H9 (cell line): Measurements from ENCODE around the gene EPN3. TPM values are rescaled to one million over a fixed set of nuclear protein-coding genes. Genes with fewer than 3 reads are reported as not detected.

Experiments used
- DNase-seq: peaks from one replicate; pipeline ENCODE4 v3.0.0-alpha.2; 2017
- H2AFZ ChIP-seq: one replicate; pipeline ENCODE4 v1.6.1; 2013; ENCODE audit warnings: mild to moderate bottlenecking, low read length, control low read depth, moderate library complexity
- H2AK5ac ChIP-seq: 2 replicates; pipeline ENCODE4 v1.6.1; 2013; ENCODE audit warnings: low read length, control low read depth, mixed read lengths; ENCODE audit not compliant: insufficient read length
- H2BK120ac ChIP-seq: one replicate; pipeline ENCODE4 v1.6.1; 2013; ENCODE audit warnings: low read depth, mild to moderate bottlenecking, low read length, control low read depth, inconsistent platforms; ENCODE audit not compliant: poor library complexity, severe bottlenecking
- H2BK12ac ChIP-seq: 2 replicates; pipeline ENCODE4 v1.6.1; 2013; ENCODE audit warnings: low read length, control low read depth, mixed read lengths, low read depth; ENCODE audit not compliant: insufficient read length
- H2BK15ac ChIP-seq: 2 replicates; pipeline ENCODE4 v1.6.1; 2013; ENCODE audit warnings: low read depth, low read length, control low read depth
- H2BK20ac ChIP-seq: one replicate; pipeline ENCODE4 v1.6.1; 2013; ENCODE audit warnings: low read depth, mild to moderate bottlenecking, low read length, control low read depth, inconsistent platforms; ENCODE audit not compliant: poor library complexity, severe bottlenecking
- H2BK5ac ChIP-seq: 2 replicates; pipeline ENCODE4 v1.6.1; 2013; ENCODE audit warnings: low read length, control low read depth, mixed read lengths; ENCODE audit not compliant: insufficient read length
- H3K14ac ChIP-seq: 2 replicates; pipeline ENCODE4 v1.6.1; 2013; ENCODE audit warnings: low read length, control low read depth; ENCODE audit not compliant: insufficient read depth
- H3K18ac ChIP-seq: 2 replicates; pipeline ENCODE4 v1.6.1; 2013; ENCODE audit warnings: low read depth, mild to moderate bottlenecking, mixed read lengths, low read length, control low read depth; ENCODE audit not compliant: insufficient read length
- H3K23ac ChIP-seq: 2 replicates; pipeline ENCODE4 v1.6.1; 2013; ENCODE audit warnings: low read length, control low read depth, mixed read lengths, low read depth; ENCODE audit not compliant: insufficient read length
- H3K23me2 ChIP-seq: 2 replicates; pipeline ENCODE4 v1.6.1; 2013; ENCODE audit warnings: low read depth, mild to moderate bottlenecking, mixed read lengths, low read length, control low read depth; ENCODE audit not compliant: insufficient read length, poor library complexity, severe bottlenecking
- H3K27ac ChIP-seq: 2 replicates; pipeline ENCODE4 v1.5.1; 2013; ENCODE audit warnings: low read length, control low read depth, mixed read lengths, low read depth; ENCODE audit not compliant: insufficient read length
- H3K27me3 ChIP-seq: 2 replicates; pipeline ENCODE4 v1.6.1; 2013; ENCODE audit warnings: low read length, control low read depth, inconsistent platforms; ENCODE audit not compliant: insufficient read depth
- H3K4ac ChIP-seq: 2 replicates; pipeline ENCODE4 v1.6.1; 2013; ENCODE audit warnings: low read depth, mild to moderate bottlenecking, control low read depth, inconsistent platforms, low read length, moderate library complexity
- H3K4me1 ChIP-seq: 2 replicates; pipeline ENCODE4 v1.6.1; 2013; ENCODE audit warnings: low read length, control low read depth, inconsistent platforms; ENCODE audit not compliant: insufficient read depth
- H3K4me2 ChIP-seq: 2 replicates; pipeline ENCODE4 v1.6.1; 2013; ENCODE audit warnings: low read length, control low read depth, mixed read lengths; ENCODE audit not compliant: insufficient read length, insufficient read depth
- H3K56ac ChIP-seq: 2 replicates; pipeline ENCODE4 v1.6.1; 2013; ENCODE audit warnings: low read depth, mild to moderate bottlenecking, mixed read lengths, low read length, control low read depth; ENCODE audit not compliant: insufficient read length
- H3K79me1 ChIP-seq: 2 replicates; pipeline ENCODE4 v1.6.1; 2013; ENCODE audit warnings: low read depth, mild to moderate bottlenecking, moderate library complexity, low read length, control low read depth, inconsistent platforms; ENCODE audit not compliant: insufficient read depth, poor library complexity, severe bottlenecking
- H3K79me2 ChIP-seq: 2 replicates; pipeline ENCODE4 v1.6.1; 2013; ENCODE audit warnings: low read length, control low read depth, inconsistent platforms; ENCODE audit not compliant: insufficient read depth
- H3K9ac ChIP-seq: 2 replicates; pipeline ENCODE4 v1.6.1; 2013; ENCODE audit warnings: low read length, control low read depth, mixed read lengths; ENCODE audit not compliant: insufficient read length; ENCODE audit errors: extremely low read depth
- H3K9me3 ChIP-seq: one replicate; pipeline ENCODE4 v1.6.1; 2013; ENCODE audit warnings: low read depth, low read length, inconsistent platforms; ENCODE audit not compliant: control insufficient read depth
- H3T11ph ChIP-seq: one replicate; pipeline ENCODE4 v1.6.1; 2013; ENCODE audit warnings: mild to moderate bottlenecking, low read length, control low read depth, inconsistent platforms
- H4K20me1 ChIP-seq: one replicate; pipeline ENCODE4 v1.6.1; 2013; ENCODE audit not compliant: control insufficient read depth, insufficient read length, insufficient read depth
- H4K5ac ChIP-seq: 2 replicates; pipeline ENCODE4 v1.6.1; 2013; ENCODE audit warnings: low read depth, mild to moderate bottlenecking, mixed read lengths, low read length, control low read depth; ENCODE audit not compliant: insufficient read length
- H4K8ac ChIP-seq: replicated peaks from 2 replicates; pipeline ENCODE4 v1.6.1; 2013; ENCODE audit warnings: low read length, control low read depth, mixed read lengths, low read depth; ENCODE audit not compliant: insufficient read length
- H4K91ac ChIP-seq: 2 replicates; pipeline ENCODE4 v1.6.1; 2013; ENCODE audit warnings: low read depth, mild to moderate bottlenecking, moderate library complexity, mixed read lengths, low read length, control low read depth; ENCODE audit not compliant: insufficient read length
- H3K27ac Mint-ChIP-seq, 3 experiments: 2 replicates in 2 of 3; 3 replicates in 1 of 3; pipeline ENCODE4 v1.8.0; 2020 to 2021; ENCODE audit warnings: mixed read lengths in 3 of 3, mild to moderate bottlenecking in 1 of 3, moderate library complexity in 1 of 3
- H3K27me3 Mint-ChIP-seq: 2 replicates; pipeline ENCODE4 v1.8.0; 2021; ENCODE audit warnings: low read depth, mild to moderate bottlenecking, moderate library complexity, mixed read lengths
- H3K36me3 Mint-ChIP-seq, 3 experiments: 2 replicates in 2 of 3; 3 replicates in 1 of 3; pipeline ENCODE4 v1.8.0; 2020 to 2021; ENCODE audit warnings: low read depth in 3 of 3, mixed read lengths in 3 of 3; ENCODE audit not compliant: insufficient read depth in 1 of 3
- H3K4me1 Mint-ChIP-seq, 2 experiments: 2 replicates each; pipeline ENCODE4 v1.8.0; 2020; ENCODE audit warnings: mixed read lengths in 2 of 2
- H3K4me3 Mint-ChIP-seq, 2 experiments: 2 replicates in 1 of 2; 3 replicates in 1 of 2; pipeline ENCODE4 v1.8.0; 2020 to 2021; ENCODE audit warnings: mild to moderate bottlenecking in 2 of 2, mixed read lengths in 2 of 2, moderate library complexity in 1 of 2
- H3K9me3 Mint-ChIP-seq, 2 experiments: 2 replicates in 1 of 2; 3 replicates in 1 of 2; pipeline ENCODE4 v1.8.0; 2020; ENCODE audit warnings: mild to moderate bottlenecking in 2 of 2, mixed read lengths in 2 of 2, moderate library complexity in 1 of 2
- WGBS: extraction: QIAGEN DNeasy Blood & Tissue Kit; methylation state at CpG from one replicate; pipeline ENCODE4 v1.1.7; 2013; ENCODE audit warnings: missing lambda C conversion rate, low lambda C conversion rate, mixed read lengths; ENCODE audit not compliant: insufficient read length; ENCODE audit errors: extremely low coverage; 5-methylcytosine and 5-hydroxymethylcytosine counted together
- total RNA-seq: library from RNA; stranded (reverse); gene quantifications from 2 replicates; pipeline ENCODE4 v1.2.1, GENCODE V29; 2021
- TF ChIP-seq, protein P1 (sequence below): fragments of 200-600 bp; sonication (generic); conservative IDR thresholded peaks from 3 replicates; pipeline ENCODE4 v1.8.0; 2021; ENCODE audit warnings: antibody characterized with exemption, mild to moderate bottlenecking

Gene EPN3
- total RNA-seq, 1 experiment from 2014 or later, result 1.9 TPM

DNA sequence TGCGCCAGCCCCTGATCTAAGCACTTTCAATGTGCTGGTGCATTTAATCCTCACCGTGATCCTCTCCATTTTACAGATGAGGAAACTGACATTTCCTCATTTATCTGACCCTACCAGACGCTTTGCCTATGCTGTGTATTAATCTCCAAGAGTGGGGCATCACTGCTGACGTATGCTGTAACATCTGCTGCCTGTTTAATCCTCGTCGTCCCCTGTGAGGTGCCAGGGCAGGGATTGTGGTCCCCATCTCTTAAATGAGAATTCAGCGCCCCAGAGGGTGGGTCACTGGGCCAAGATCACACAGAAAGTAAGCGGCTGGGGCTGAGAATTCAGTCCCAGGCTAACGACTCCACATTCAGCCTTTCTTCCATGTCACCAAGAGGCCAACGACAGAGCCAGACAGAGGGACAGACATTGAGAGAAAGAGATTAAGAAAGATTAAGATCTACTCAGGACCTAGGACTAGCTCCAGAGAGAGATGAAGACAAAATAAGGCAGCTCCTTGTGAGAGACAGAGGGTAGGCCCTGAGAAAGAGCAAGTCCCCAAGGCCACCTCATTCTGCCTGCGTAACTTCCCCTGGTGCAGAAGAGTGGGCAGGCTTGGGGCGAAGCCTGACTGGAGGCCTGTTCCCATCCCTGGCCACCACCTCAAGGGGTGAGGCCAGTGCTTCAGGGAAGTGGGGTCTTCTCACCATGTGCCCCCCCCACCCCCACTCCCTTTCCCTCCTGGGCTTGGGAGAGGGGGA, 41.5 kb downstream of the EPN3 start:
- H3K23ac ChIP-seq, result no peak overlapping the region
- no peak overlapping the region for H2BK20ac ChIP-seq
- H2BK5ac ChIP-seq, result no peak overlapping the region
- peaks cover 16% of the 10 kb centered on the region for H3K27me3 Mint-ChIP-seq
- DNase-seq, result no peak
- H3T11ph ChIP-seq, result no peak overlapping the region
- H3K27ac ChIP-seq, result no peak overlapping the region
- H3K56ac ChIP-seq, result no peak overlapping the region
- no peak overlapping the region for H2AFZ ChIP-seq
- no peaks in the 10 kb centered on the region for H3K23me2 ChIP-seq
- H3K14ac ChIP-seq, result no peak overlapping the region
- H2BK15ac ChIP-seq, result no peak overlapping the region
- H3K4me2 ChIP-seq, result no peak overlapping the region
- H3K9me3 Mint-ChIP-seq, result no peaks in the 10 kb centered on the region
- no peak overlapping the region for H4K91ac ChIP-seq
- no peaks in the 10 kb centered on the region for H3K79me2 ChIP-seq
- no peak overlapping the region for H4K5ac ChIP-seq
- no peak overlapping the region for H3K4ac ChIP-seq
- no peak overlapping the region for H2BK120ac ChIP-seq
- H3K27me3 ChIP-seq, result no peaks in the 10 kb centered on the region; the same call in 1 of the 2 replicates
- H3K18ac ChIP-seq, result no peak overlapping the region
- no peak overlapping the region for H3K4me3 Mint-ChIP-seq
- H3K27ac Mint-ChIP-seq, result no peak overlapping the region
- H4K8ac ChIP-seq, result no peak overlapping the region
- H3K79me1 ChIP-seq, result no peaks in the 10 kb centered on the region
- H3K4me1 Mint-ChIP-seq, result peaks cover 14 to 26% of the 10 kb centered on the region in 2 experiments; a peak in 3 of 4 replicates
- H3K4me1 ChIP-seq, result no peaks in the 10 kb centered on the region
- no peak overlapping the region for H2BK12ac ChIP-seq
- H3K9ac ChIP-seq, result no peak overlapping the region
- no peak overlapping the region for H2AK5ac ChIP-seq
- H3K36me3 Mint-ChIP-seq, result peaks cover 0 to 5% (median 2%) of the 10 kb centered on the region in 3 experiments; a peak in 2 of 7 replicates
- no peaks in the 10 kb centered on the region for H4K20me1 ChIP-seq
- TF ChIP-seq, protein P1, sequence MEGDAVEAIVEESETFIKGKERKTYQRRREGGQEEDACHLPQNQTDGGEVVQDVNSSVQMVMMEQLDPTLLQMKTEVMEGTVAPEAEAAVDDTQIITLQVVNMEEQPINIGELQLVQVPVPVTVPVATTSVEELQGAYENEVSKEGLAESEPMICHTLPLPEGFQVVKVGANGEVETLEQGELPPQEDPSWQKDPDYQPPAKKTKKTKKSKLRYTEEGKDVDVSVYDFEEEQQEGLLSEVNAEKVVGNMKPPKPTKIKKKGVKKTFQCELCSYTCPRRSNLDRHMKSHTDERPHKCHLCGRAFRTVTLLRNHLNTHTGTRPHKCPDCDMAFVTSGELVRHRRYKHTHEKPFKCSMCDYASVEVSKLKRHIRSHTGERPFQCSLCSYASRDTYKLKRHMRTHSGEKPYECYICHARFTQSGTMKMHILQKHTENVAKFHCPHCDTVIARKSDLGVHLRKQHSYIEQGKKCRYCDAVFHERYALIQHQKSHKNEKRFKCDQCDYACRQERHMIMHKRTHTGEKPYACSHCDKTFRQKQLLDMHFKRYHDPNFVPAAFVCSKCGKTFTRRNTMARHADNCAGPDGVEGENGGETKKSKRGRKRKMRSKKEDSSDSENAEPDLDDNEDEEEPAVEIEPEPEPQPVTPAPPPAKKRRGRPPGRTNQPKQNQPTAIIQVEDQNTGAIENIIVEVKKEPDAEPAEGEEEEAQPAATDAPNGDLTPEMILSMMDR, result no peak
- no CpG with 5 or more reads among the region's 12 CpGs for WGBS
- no peaks in the 10 kb centered on the region for H3K9me3 ChIP-seq
